Measurements from ENCODE around the gene IQSEC2.
A peak's percentile ranks its signal among the peaks of the same experiment; 100 is the strongest.

IQSEC2 gene

DNA sequence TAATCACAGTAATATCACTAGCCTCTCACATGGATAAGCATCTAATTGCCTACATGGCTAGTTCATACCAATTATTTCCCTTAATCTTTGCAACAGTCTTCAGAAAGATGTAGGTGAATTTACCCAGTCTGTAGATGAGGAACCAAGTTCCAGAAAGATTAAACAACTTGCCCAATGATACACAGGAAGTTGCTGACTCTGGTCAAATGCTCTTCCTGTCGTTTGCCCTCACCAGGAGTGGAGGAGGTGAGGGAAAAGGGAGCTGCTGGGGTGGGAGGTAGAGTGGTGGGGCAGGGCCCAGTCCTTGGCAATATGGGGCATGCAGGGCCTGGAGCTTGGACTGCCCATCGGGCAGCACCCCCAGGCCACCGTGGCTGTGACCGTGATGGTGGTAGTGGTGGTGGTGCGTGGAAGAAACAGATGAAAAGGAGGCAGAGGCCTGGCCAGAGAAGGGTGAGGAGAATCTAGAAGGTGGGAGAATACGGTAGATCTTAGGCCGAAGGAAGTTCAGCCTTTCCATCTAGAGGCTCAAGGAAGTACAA is 54.1 kb downstream of the IQSEC2 start:
- WGBS, 2 experiments, result 89 to 91% methylated on average over 7 of the region's 7 CpGs
- no peaks in the 10 kb centered on the region for H3K9me3 ChIP-seq (ENCODE audit: control insufficient read depth, low read length)
- H3K4me3 ChIP-seq (ENCODE audit: insufficient read depth, low read depth, low read length), result no peak overlapping the region
- peaks cover 10% of the 10 kb centered on the region for H3K4me1 ChIP-seq (ENCODE audit: control insufficient read depth, insufficient read depth, low read length)
- no peaks in the 10 kb centered on the region for H3K27me3 ChIP-seq (ENCODE audit: control insufficient read depth, insufficient read depth, low read length, poor library complexity, severe bottlenecking)
- no peaks in the 10 kb centered on the region for H3K36me3 ChIP-seq (ENCODE audit: control insufficient read depth, insufficient read depth, low read length)
- no peak overlapping the region for H3K27ac ChIP-seq (ENCODE audit: insufficient read depth, low read depth, low read length, poor library complexity, severe bottlenecking)

DNA sequence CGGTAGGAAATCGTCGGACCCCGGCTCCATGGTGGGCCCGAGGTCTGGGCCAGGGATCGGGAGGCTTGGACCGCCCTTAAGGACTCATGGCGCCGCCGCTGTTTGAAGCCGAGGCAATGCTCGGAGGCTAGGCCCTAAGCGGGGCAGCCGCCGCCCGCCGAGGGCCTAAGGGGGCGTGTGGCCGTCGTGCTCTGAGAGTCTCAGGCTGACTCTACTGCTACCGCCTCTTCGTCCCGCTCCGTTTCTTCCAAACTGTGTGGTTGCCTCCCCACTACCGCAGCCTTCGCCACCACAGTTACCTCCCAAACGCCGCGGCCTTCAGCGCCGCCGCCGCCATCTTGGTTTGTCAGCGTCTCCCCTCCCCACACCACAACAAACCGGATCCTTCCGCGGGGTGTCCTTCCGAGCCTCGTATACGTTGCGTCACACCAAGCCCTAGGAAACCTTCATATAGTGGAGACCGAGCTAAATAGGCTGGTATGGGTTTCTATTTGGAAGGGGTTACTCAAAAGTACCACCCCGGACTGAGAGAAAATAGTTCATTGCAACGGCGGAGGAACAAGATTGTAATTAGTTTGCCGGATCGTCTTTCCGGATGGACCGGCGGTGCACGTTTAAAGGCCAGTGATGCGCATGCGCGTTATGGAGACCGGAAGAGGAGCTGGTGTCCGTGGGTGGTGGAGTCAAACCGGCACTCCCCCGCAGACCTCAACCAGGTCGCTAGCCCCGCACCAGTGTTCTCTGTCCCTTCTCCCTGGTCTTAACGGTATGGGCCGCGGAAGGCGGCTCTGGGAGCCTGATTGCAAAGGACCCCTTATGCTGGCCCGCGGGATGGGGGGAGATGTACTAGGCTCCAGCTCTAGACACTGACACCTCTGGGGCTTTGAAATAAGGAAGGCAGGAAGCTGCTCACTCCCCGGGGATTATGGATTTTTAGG is 56.3 kb downstream of the IQSEC2 start, which contains the start of gene KDM5C:
Gene KDM5C, minus strand, starts transcription at position 348 of the 938 bp plus-strand sequence. Its CDS starts 318 bp downstream, at position 30.
- H3K9me3 ChIP-seq (ENCODE audit: control insufficient read depth, low read length), result no peaks in the 10 kb centered on the region
- peaks cover 10% of the 10 kb centered on the region for H3K4me1 ChIP-seq (ENCODE audit: control insufficient read depth, insufficient read depth, low read length)
- H3K27ac ChIP-seq (ENCODE audit: insufficient read depth, low read depth, low read length, poor library complexity, severe bottlenecking), result peak within 1 kb of the TSS; percentile 90
- H3K4me3 ChIP-seq (ENCODE audit: insufficient read depth, low read depth, low read length), result peak within 1 kb of the TSS; percentile 82
- no peaks in the 10 kb centered on the region for H3K27me3 ChIP-seq (ENCODE audit: control insufficient read depth, insufficient read depth, low read length, poor library complexity, severe bottlenecking)
- WGBS, 2 experiments, result 0% methylated on average over 67 of the region's 67 CpGs
- peaks cover 3% of the 10 kb centered on the region for H3K36me3 ChIP-seq (ENCODE audit: control insufficient read depth, insufficient read depth, low read length)

DNA sequence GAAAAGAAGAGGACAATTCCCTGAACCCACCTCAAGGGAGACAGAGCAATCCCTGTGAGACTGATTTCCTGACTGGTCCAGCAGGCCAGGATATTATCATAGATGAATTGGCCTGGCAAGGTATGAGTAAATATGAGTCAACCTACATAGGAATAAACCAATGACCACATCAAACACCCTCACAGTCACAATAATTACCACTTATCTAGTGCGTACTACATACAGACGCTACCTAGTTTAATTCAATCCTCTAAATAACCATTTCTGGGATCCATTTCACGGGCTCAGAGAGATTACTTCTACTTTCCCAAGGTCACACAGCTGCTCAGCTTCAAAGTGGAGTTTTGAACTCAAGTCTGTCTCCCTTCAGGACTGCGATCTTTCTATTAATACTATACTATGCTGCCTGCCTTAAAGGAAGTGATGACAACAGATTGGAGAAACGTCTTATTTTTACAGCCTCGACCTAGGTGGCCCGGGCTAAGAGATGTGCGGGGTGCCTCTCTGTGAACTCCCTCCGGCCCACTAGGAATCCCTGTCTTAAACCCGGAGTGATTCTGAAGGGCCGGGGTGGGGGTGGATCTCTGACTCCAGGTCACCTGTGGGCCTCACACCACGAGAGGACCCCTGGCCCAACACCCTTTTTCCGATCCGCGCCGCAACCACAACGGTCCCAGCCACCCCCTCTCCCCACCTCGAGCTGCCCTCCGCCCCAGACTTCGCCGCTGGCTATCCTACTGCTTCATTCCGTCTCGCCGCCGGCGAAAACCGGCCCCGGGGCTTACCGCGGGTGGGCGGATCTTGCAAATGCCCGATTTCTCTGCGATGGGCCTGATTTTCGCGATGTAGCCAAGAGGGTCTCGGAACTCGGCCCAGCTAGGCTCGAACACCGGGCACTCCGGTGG is 57.2 kb downstream of the IQSEC2 start:
- Histone ChIP-seq H3K27ac (ENCODE audit: insufficient read depth, low read depth, low read length, poor library complexity, severe bottlenecking) (peak overlapping the region; percentile 90), H3K27me3 (ENCODE audit: control insufficient read depth, insufficient read depth, low read length, poor library complexity, severe bottlenecking) (no peaks in the 10 kb centered on the region), H3K36me3 (ENCODE audit: control insufficient read depth, insufficient read depth, low read length) (peaks cover 7% of the 10 kb centered on the region), H3K9me3 (ENCODE audit: control insufficient read depth, low read length) (no peaks in the 10 kb centered on the region), H3K4me3 (ENCODE audit: insufficient read depth, low read depth, low read length) (peak overlapping the region; percentile 82), H3K4me1 (ENCODE audit: control insufficient read depth, insufficient read depth, low read length) (peaks cover 10% of the 10 kb centered on the region)
- WGBS, 2 experiments, result 4 to 5% methylated on average over 40 of the region's 40 CpGs

DNA sequence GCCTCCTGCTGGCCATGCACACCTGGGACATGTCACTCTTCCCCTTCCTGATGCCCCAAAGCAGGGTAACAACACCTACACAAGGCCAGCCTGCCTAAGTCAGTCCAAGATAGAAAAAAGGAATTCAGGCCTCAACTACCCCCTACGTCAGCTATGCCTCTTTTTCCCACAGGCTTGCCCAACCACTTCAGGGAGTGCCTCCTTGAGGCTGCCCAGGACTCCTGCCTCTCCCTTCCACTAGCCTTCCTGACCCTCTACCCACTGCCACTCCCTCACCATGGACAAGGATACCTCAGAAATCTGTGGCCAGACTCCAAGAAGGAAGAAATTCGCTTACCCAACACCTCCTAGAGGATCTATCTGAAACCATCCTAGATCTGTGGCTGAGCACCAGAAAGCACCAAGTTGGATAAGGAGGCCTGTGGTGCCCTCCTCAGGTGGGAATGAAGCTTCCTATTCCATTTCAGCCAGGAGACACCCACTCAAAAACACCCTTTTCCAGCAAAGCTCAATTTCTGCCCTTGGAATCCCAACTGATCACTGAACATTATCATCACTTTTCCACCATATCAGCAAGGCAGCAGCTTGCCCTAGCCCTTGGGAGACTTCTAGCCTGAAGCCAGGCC is 58.2 kb downstream of the IQSEC2 start:
- Histone ChIP-seq H3K27ac (ENCODE audit: insufficient read depth, low read depth, low read length, poor library complexity, severe bottlenecking) (no peak overlapping the region), H3K4me3 (ENCODE audit: insufficient read depth, low read depth, low read length) (peak overlapping the region; percentile 82), H3K9me3 (ENCODE audit: control insufficient read depth, low read length) (no peaks in the 10 kb centered on the region), H3K27me3 (ENCODE audit: control insufficient read depth, insufficient read depth, low read length, poor library complexity, severe bottlenecking) (no peaks in the 10 kb centered on the region), H3K4me1 (ENCODE audit: control insufficient read depth, insufficient read depth, low read length) (peaks cover 10% of the 10 kb centered on the region), H3K36me3 (ENCODE audit: control insufficient read depth, insufficient read depth, low read length) (peaks cover 7% of the 10 kb centered on the region)
- 62 to 68% methylated on average over 2 of the region's 2 CpGs for WGBS, 2 experiments

Measured in ectodermal cell (in vitro differentiated cells).